ENCODE results near the gene ATAD3B.

DNA sequence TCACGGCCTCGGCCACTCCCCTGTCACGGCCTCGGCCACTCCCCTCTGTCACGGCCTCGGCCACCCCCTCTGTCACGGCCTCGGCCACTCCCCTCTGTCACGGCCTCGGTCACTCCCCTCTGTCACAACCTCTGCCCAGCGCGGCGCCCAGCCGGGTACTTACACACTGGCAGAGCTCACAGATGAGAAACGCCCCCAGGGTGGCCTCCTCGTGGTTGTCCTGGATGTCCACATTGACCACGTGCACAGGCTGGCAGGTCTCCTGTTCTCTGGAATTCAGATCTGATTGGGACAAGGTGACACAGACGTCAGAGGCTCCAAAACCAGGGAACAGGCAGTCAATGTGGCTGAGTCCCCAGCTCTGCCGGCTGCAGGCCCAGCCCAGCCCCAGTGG, 72.1 kb downstream of the ATAD3B start:
- TF ChIP-seq ZNF274 (IDR thresholded peaks at IDR 0.05; ENCODE audit: low read depth, low read length) (no peak), YY1 (IDR thresholded peaks at IDR 0.05; ENCODE audit: insufficient read depth, insufficient read length) (no peak)

Data from NT2/D1 (cell line).